PC-9 (cell line): ENCODE measurements around the gene TMEM272. TPM values are rescaled to one million over a fixed set of nuclear protein-coding genes. Genes with fewer than 3 reads are reported as not detected.

Experiments used
- BruUV-seq: library from RNA; stranded (reverse); fragments of 400-500 nt; replicated peaks from 2 replicates; lab custom pipeline; 2021; lab: Mats Ljungman, UMichigan
- CTCF ChIA-PET: fragments of 300-600 bp; sonication (Branson Sonifier 250); formaldehyde crosslinking; loops from one replicate; lab custom pipeline; 2022; ENCODE audit warnings: antibody characterized with exemption; lab: Charles Lee
- POLR2A ChIA-PET: fragments of 300-600 bp; sonication (Branson Sonifier 250); formaldehyde crosslinking; loops from one replicate; lab custom pipeline; 2022; ENCODE audit warnings: antibody characterized with exemption; ENCODE audit not compliant: unreplicated experiment; lab: Charles Lee
- DNase-seq, 2 experiments: peaks; one replicate each; pipeline versions ENCODE4 v3.0.0 to v3.0.0-alpha.2; 2015 to 2022; ENCODE audit warnings: mixed read lengths in 1 of 2
- H2AFZ ChIP-seq: fragments of 200-600 bp; sonication (generic); 2 replicates; pipeline ENCODE4 v1.8.1; 2017; ENCODE audit warnings: antibody characterized with exemption
- H3F3A ChIP-seq: fragments of 200-600 bp; sonication (generic); 2 replicates; pipeline ENCODE4 v1.8.1; 2017; ENCODE audit warnings: antibody characterized with exemption, mild to moderate bottlenecking, low read depth; ENCODE audit not compliant: insufficient read depth
- H3K27ac ChIP-seq: fragments of 200-600 bp; sonication (generic); 2 replicates; pipeline ENCODE4 v1.6.1; 2016; ENCODE audit warnings: mixed run types
- H3K27me3 ChIP-seq: fragments of 200-600 bp; sonication (generic); 2 replicates; pipeline ENCODE4 v1.6.1; 2016; ENCODE audit warnings: low read depth, mixed run types; ENCODE audit not compliant: insufficient read depth
- H3K36me3 ChIP-seq: fragments of 200-600 bp; sonication (generic); 2 replicates; pipeline ENCODE4 v1.6.1; 2016; ENCODE audit warnings: low read depth, mixed run types
- H3K4me1 ChIP-seq: fragments of 200-600 bp; sonication (generic); replicated peaks from 2 replicates; pipeline ENCODE4 v1.6.1; 2016; ENCODE audit warnings: mixed run types; ENCODE audit not compliant: insufficient read depth
- H3K4me2 ChIP-seq: fragments of 200-600 bp; sonication (generic); 2 replicates; pipeline ENCODE4 v1.6.1; 2017; ENCODE audit warnings: mixed run types
- H3K4me3 ChIP-seq: fragments of 200-600 bp; sonication (generic); 2 replicates; pipeline ENCODE4 v1.6.1; 2016; ENCODE audit warnings: mixed run types
- H3K79me2 ChIP-seq: fragments of 200-600 bp; sonication (generic); 2 replicates; pipeline ENCODE4 v1.6.1; 2017; ENCODE audit warnings: low read depth, mixed run types
- H3K9me2 ChIP-seq: fragments of 200-600 bp; sonication (generic); 2 replicates; pipeline ENCODE4 v1.8.1; 2017; ENCODE audit warnings: mild to moderate bottlenecking; ENCODE audit not compliant: insufficient read depth
- H3K9me3 ChIP-seq: fragments of 200-600 bp; sonication (generic); 2 replicates; pipeline ENCODE4 v1.8.1; 2016; ENCODE audit warnings: low read depth; ENCODE audit not compliant: insufficient read depth
- H4K20me1 ChIP-seq: fragments of 200-600 bp; sonication (generic); 2 replicates; pipeline ENCODE4 v1.8.1; 2017; ENCODE audit not compliant: insufficient read depth
- EZH2 ChIP-seq: fragments of 200-600 bp; sonication (generic); IDR thresholded peaks from 2 replicates; pipeline ENCODE4 v1.8.0; 2017; ENCODE audit warnings: antibody characterized with exemption, low read depth
- intact Hi-C: fragments of 100-400 bp; cut with micrococcal nuclease; formaldehyde crosslinking; loops from one replicate; pipeline ENCODE4 v1.10.0; 2022; ENCODE audit not compliant: unreplicated experiment
- total RNA-seq: library from RNA; stranded (reverse); gene quantifications from 2 replicates; pipeline ENCODE4 v1.2.3, GENCODE V29; 2021
- TF ChIP-seq, protein P1 (sequence below): fragments of 200-600 bp; sonication (generic); conservative IDR thresholded peaks from 2 replicates; pipeline ENCODE4 v1.6.1; 2017; ENCODE audit warnings: mixed run types, antibody characterized with exemption, mild to moderate bottlenecking, moderate library complexity

The TMEM272 gene
- total RNA-seq, 1 experiment from 2014 or later: not detected

DNA sequence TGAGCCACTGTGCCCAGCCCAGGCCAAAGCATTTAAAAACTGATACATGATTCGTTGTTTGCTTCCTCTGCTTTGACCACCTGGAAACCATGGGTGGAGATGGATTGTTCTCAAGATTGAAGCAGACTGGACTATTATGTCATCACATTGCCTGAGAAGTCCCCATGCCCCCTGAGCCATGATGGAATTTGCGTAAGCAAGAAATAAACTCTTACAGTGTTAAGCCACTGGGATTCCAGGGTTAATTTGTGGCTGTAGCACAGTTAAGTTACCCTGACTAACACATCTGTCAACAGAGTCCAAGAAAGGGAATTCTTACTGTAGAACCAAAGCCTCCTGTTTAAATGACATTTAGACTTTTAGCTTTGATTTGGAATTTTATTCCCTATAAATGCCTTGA, 21.6 kb downstream of the TMEM272 start:
- no peak overlapping the region for H2AFZ ChIP-seq
- no peaks in the 10 kb centered on the region for H3F3A ChIP-seq
- intact Hi-C loops: no loop called here
- H3K9me3 ChIP-seq: no peaks in the 10 kb centered on the region
- peaks cover 60% of the 10 kb centered on the region for H3K27me3 ChIP-seq
- no peak overlapping the region for H3K4me2 ChIP-seq
- BruUV-seq: no TSS peak
- TF ChIP-seq, protein P1, sequence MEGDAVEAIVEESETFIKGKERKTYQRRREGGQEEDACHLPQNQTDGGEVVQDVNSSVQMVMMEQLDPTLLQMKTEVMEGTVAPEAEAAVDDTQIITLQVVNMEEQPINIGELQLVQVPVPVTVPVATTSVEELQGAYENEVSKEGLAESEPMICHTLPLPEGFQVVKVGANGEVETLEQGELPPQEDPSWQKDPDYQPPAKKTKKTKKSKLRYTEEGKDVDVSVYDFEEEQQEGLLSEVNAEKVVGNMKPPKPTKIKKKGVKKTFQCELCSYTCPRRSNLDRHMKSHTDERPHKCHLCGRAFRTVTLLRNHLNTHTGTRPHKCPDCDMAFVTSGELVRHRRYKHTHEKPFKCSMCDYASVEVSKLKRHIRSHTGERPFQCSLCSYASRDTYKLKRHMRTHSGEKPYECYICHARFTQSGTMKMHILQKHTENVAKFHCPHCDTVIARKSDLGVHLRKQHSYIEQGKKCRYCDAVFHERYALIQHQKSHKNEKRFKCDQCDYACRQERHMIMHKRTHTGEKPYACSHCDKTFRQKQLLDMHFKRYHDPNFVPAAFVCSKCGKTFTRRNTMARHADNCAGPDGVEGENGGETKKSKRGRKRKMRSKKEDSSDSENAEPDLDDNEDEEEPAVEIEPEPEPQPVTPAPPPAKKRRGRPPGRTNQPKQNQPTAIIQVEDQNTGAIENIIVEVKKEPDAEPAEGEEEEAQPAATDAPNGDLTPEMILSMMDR: no peak
- no peak for TF ChIP-seq EZH2
- DNase-seq: no peak
- H3K4me3 ChIP-seq: no peak overlapping the region
- no peaks in the 10 kb centered on the region for H3K4me1 ChIP-seq
- H3K36me3 ChIP-seq: no peaks in the 10 kb centered on the region
- H4K20me1 ChIP-seq: no peaks in the 10 kb centered on the region
- H3K27ac ChIP-seq: no peak overlapping the region
- H3K9me2 ChIP-seq: no peaks in the 10 kb centered on the region
- POLR2A ChIA-PET: interaction anchor here (0.6 kb wide), 1 partner anchor 12 kb away, joined by 3 read pairs; no protein-coding TSS in a partner anchor
- CTCF ChIA-PET: no interaction called here
- H3K79me2 ChIP-seq: no peaks in the 10 kb centered on the region

DNA sequence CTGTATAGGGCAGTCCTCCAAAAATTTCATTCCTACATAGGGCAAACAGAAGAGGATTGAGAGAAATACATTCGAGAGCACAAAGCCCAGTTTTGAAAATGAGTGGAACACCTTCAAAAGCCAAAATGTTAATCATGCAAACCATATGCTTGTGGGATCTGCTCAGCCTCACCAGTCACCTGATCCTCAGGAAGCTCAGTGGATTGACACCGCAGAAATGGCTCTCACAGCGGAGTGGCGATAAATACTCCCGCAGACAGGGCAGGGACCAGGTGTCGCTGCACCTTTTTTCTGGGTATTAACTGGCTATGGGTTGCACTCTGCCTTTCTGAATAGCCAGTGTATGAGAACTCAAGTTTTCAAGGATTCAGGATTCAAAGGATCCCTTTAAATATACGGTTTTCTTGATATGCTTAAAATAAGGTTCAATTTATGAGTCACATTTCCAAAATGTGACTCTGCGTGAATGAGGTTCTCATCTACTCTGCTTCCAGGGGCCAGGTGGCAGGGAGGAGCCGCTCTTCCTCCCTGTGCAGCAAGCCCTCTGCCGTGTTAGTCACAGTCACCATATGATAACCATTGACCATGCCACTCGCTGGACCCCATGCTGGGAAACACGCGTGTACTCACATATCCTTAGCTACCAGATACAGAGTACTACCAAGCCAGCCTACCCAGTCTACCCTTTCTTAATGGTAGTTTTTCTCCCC, 22.7 kb downstream of the TMEM272 start:
- ChIA-PET POLR2A (no interaction called here), CTCF (no interaction called here)
- Histone ChIP-seq H3K27ac (no peak overlapping the region), H3K4me3 (no peak overlapping the region), H3F3A (no peaks in the 10 kb centered on the region), H3K27me3 (peaks cover 61% of the 10 kb centered on the region), H3K4me2 (no peak overlapping the region), H3K4me1 (no peaks in the 10 kb centered on the region), H2AFZ (no peak overlapping the region), H4K20me1 (no peaks in the 10 kb centered on the region), H3K9me2 (no peaks in the 10 kb centered on the region), H3K79me2 (no peaks in the 10 kb centered on the region), H3K9me3 (no peaks in the 10 kb centered on the region), H3K36me3 (no peaks in the 10 kb centered on the region)
- no peak for TF ChIP-seq EZH2
- TF ChIP-seq, protein P1: no peak
- intact Hi-C loops: no loop called here
- DNase-seq: no peak
- BruUV-seq: no TSS peak

DNA sequence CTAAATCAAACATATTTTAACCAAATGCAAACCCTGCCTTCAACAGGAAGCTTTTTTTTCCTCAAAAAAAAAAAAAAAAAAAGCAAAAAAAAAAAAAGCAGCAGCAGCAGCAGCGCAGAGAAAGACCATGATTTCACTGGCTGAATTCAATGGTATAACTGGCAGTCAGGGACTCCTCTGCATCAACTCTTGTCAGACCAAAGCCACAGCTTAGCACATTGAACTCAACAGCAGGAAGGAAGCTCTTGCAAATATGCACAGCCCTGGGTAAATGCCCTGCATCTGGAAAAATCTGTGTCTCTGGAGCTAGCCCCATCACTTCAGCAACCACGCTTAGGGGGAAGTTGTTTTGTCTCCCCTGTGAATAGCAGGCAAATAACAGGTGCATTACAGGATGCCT, 23.4 kb downstream of the TMEM272 start:
- ChIA-PET CTCF (no interaction called here), POLR2A (no interaction called here)
- Histone ChIP-seq H3K4me3 (no peak overlapping the region), H3K36me3 (no peaks in the 10 kb centered on the region), H3K27me3 (peaks cover 56% of the 10 kb centered on the region), H3K79me2 (no peaks in the 10 kb centered on the region), H2AFZ (no peak overlapping the region), H3K4me2 (no peak overlapping the region), H3F3A (no peaks in the 10 kb centered on the region), H3K9me3 (no peaks in the 10 kb centered on the region), H3K9me2 (no peaks in the 10 kb centered on the region), H4K20me1 (no peaks in the 10 kb centered on the region), H3K27ac (no peak overlapping the region), H3K4me1 (peaks cover 4% of the 10 kb centered on the region; the same call in 1 of the 2 replicates)
- TF ChIP-seq EZH2: no peak
- TF ChIP-seq, protein P1: no peak
- no TSS peak for BruUV-seq
- DNase-seq: no peak
- intact Hi-C loops: no loop called here
